NCI-H2081 (cell line): ENCODE results near the gene FOXF1.

Experiments used
- DNase-seq, 2 experiments: peaks; one replicate each; lab custom pipeline; 2025; lab: John Stamatoyannopoulos, UW

The FOXF1 gene

GRCh38 chr16:86492961-86493629 lies 17.2 kb upstream of the FOXF1 start:
- no peak for DNase-seq

- no peak for DNase-seq
Observed at GRCh38 chr16:86494039-86494564, 16.2 kb upstream of the FOXF1 start.

GRCh38 chr16:86494565-86495356 lies 15.6 kb upstream of the FOXF1 start:
- no peak for DNase-seq

GRCh38 chr16:86495357-86495701 lies 15.0 kb upstream of the FOXF1 start:
- DNase-seq: no peak

GRCh38 chr16:86495756-86496261 lies 14.5 kb upstream of the FOXF1 start:
- DNase-seq: no peak

GRCh38 chr16:86496262-86496928 lies 13.9 kb upstream of the FOXF1 start:
- no peak for DNase-seq

GRCh38 chr16:86496929-86497461 lies 13.3 kb upstream of the FOXF1 start:
- no peak for DNase-seq

GRCh38 chr16:86497551-86498021 lies 12.7 kb upstream of the FOXF1 start:
- DNase-seq: no peak

- no peak for DNase-seq
Observed at GRCh38 chr16:86498155-86498670, 12.1 kb upstream of the FOXF1 start.

GRCh38 chr16:86498671-86499439 lies 11.5 kb upstream of the FOXF1 start:
- DNase-seq: no peak

GRCh38 chr16:86499440-86499786 lies 10.9 kb upstream of the FOXF1 start:
- DNase-seq: no peak

- no peak for DNase-seq
Observed at GRCh38 chr16:86499889-86500707, 10.2 kb upstream of the FOXF1 start.

- DNase-seq: no peak
Observed at GRCh38 chr16:86500708-86501510, 9.4 kb upstream of the FOXF1 start.

GRCh38 chr16:86501989-86502855 lies 8.1 kb upstream of the FOXF1 start:
- DNase-seq: no peak

GRCh38 chr16:86502856-86503748 lies 7.2 kb upstream of the FOXF1 start:
- no peak for DNase-seq

GRCh38 chr16:86503830-86504229 lies 6.5 kb upstream of the FOXF1 start:
- no peak for DNase-seq

GRCh38 chr16:86504315-86505184 lies 5.8 kb upstream of the FOXF1 start:
- no peak for DNase-seq
